Transverse colon (tissue), 4 donors: ENCODE results near the gene ANKRD12. TPM values are rescaled to one million over a fixed set of nuclear protein-coding genes. Genes with fewer than 3 reads are reported as not detected.
"Not testable (repeated sequence)": the region's sequence is repeated elsewhere in the genome, so short reads cannot be mapped to it uniquely, and the experiment has no call there.

Experiments used
- DNase-seq: peaks from one replicate; pipeline ENCODE4 v3.0.0-alpha.2; 2019
- H3K27ac ChIP-seq, 4 donors: fragments of 200-600 bp; sonication (generic); 2 replicates each; pipeline ENCODE4 v1.5.1; 2016 to 2018; ENCODE audit warnings: inconsistent platforms in 4 of 4
- H3K27me3 ChIP-seq: fragments of 200-600 bp; sonication (generic); 2 replicates; pipeline ENCODE4 v1.5.1; 2017; ENCODE audit warnings: inconsistent platforms
- H3K36me3 ChIP-seq, 4 donors: fragments of 200-600 bp; sonication (generic); 2 replicates each; pipeline ENCODE4 v1.5.1; 2017 to 2019; ENCODE audit warnings: inconsistent platforms in 4 of 4
- H3K4me1 ChIP-seq, 4 donors: fragments of 200-600 bp; sonication (generic); 2 replicates each; pipeline ENCODE4 v1.5.1; 2017 to 2020; ENCODE audit warnings: inconsistent platforms in 4 of 4
- H3K4me3 ChIP-seq, 4 donors: fragments of 200-600 bp; sonication (generic); 1 replicate in 1 of 4; 2 replicates in 3 of 4; pipeline versions ENCODE4 v1.5.1 to v1.6.1; 2017 to 2019; ENCODE audit warnings: inconsistent platforms in 4 of 4
- H3K9me3 ChIP-seq, 2 donors: fragments of 200-600 bp; sonication (generic); 2 replicates each; pipeline ENCODE4 v1.5.1; 2017 to 2019; ENCODE audit warnings: inconsistent platforms in 2 of 2
- EP300 ChIP-seq: sonication (generic); formaldehyde crosslinking; IDR thresholded peaks from one replicate; pipeline ENCODE4 v1.6.1; 2017; ENCODE audit warnings: antibody characterized with exemption, low read depth
- POLR2A ChIP-seq: fragments of 450-650 bp; IDR thresholded peaks from one replicate; pipeline ENCODE4 v1.6.1; 2016; ENCODE audit warnings: antibody characterized with exemption, mild to moderate bottlenecking, moderate library complexity
- POLR2AphosphoS5 ChIP-seq, 3 donors: sonication (generic); formaldehyde crosslinking; IDR thresholded peaks; one replicate each; pipeline ENCODE4 v1.6.1; 2016; ENCODE audit warnings: antibody characterized with exemption in 3 of 3
- WGBS, 2 donors: methylation state at CpG; one replicate each; pipeline ENCODE4 v1.1.5; 2018; ENCODE audit warnings: low coverage in 1 of 2; 5-methylcytosine and 5-hydroxymethylcytosine counted together
- in situ Hi-C, 4 donors: fragments of 200-750 bp; cut with MboI; loops; one replicate each; pipeline versions ENCODE4 v1.15.0 to v1.15.1; 2017; ENCODE audit warnings: low sequenced_read_pairs in 3 of 4, low pct_ligation_motif_present in 1 of 4, low pct_unique_long_range_greater_than_20kb in 1 of 4
- intact Hi-C: fragments of 100-400 bp; cut with DNase I; formaldehyde crosslinking; loops from one replicate; pipeline ENCODE4 v1.15.1; 2023; ENCODE audit warnings: low total_unique reads
- total RNA-seq, 4 donors: library from RNA; depleted of rRNA; stranded (reverse); fragments of >200 nt; gene quantifications; one replicate each; pipeline ENCODE4 v1.1.0, GENCODE V29; 2016
- TF ChIP-seq, protein P1 (sequence below), 5 experiments: fragments of 200-600 bp in 3 of 5; fragments of 450-650 bp in 2 of 5; sonication (generic) in 3 of 5; IDR thresholded peaks; 1 replicate in 2 of 5; 2 replicates in 3 of 5; pipeline ENCODE4 v1.5.1; 2016 to 2017; ENCODE audit warnings: antibody characterized with exemption in 5 of 5, inconsistent platforms in 3 of 5, mild to moderate bottlenecking in 2 of 5, moderate library complexity in 1 of 5

ANKRD12 gene
- 10 to 100 TPM; 17.5 to 91.8 (median 59.1) TPM for total RNA-seq

DNA sequence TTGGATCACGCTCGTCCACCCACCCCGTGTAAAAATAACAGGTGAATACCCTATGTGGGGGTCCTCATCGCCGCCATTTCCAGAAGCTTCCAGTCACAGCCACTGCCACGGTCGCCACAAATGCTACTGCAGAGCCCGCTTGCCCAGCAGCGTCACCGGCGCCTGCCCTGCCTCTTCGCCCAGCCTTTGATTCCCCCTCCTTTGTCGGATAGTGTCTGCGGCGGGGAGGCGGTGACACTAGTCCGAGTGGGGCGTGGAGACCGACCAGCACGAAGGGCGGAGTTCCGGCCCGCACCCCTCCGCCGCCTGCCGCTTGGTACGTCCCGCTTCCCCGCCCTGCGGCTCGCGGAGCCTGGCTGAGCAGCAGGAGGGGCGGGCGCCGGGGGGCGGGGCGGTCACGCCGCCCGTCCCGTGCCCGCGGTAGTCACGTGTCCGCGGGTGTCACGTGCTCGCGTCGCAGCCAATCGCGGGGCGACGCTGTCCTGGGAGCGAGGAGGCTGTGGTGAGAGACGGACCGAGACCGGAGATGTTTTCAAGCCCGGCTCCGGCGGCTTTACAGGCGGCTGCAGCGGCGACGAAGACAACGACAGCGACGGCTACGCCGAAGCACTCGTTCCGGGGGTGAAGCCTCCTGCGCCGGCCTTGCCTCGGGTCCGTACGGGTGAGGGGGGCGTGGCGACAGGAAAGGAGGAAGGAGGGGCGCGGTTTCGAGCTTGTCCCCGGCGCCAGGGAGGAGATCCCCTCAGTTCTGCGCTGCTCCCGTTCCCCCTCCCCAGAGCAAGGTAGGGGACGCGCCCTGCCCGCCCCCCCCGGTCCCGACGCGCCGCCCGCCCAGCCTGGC is at the start of gene ANKRD12:
TSS of gene ANKRD12 (plus strand) at position 467 of the 841 bp plus-strand sequence. CDS start 45,652 bp downstream, outside the sequence.
- H3K9me3 ChIP-seq: no peaks in the 10 kb centered on the region
- peak within 1 kb of the TSS; percentile 77 to 92 (median 79) for H3K4me3 ChIP-seq
- peak within 1 kb of the TSS; percentile 95 to 100 (median 99) for H3K27ac ChIP-seq
- 1% methylated on average over 48 of the region's 95 CpGs; no CpG with 5 or more reads in 1 of the 2 donors for WGBS, 2 donors
- peak; percentile 99 for DNase-seq
- peaks cover 11 to 67% (median 40%) of the 10 kb centered on the region in 4 donors for H3K4me1 ChIP-seq
- H3K36me3 ChIP-seq: peaks cover 0 to 10% (median 4%) of the 10 kb centered on the region in 4 donors
- intact Hi-C loops (loop anchor here (5.0 kb wide), 1 partner anchor 429 kb away; the partner anchor contains the start of gene MTCL1), in situ Hi-C loops (no loop called here)
- H3K27me3 ChIP-seq: no peaks in the 10 kb centered on the region
- TF ChIP-seq, protein P1, sequence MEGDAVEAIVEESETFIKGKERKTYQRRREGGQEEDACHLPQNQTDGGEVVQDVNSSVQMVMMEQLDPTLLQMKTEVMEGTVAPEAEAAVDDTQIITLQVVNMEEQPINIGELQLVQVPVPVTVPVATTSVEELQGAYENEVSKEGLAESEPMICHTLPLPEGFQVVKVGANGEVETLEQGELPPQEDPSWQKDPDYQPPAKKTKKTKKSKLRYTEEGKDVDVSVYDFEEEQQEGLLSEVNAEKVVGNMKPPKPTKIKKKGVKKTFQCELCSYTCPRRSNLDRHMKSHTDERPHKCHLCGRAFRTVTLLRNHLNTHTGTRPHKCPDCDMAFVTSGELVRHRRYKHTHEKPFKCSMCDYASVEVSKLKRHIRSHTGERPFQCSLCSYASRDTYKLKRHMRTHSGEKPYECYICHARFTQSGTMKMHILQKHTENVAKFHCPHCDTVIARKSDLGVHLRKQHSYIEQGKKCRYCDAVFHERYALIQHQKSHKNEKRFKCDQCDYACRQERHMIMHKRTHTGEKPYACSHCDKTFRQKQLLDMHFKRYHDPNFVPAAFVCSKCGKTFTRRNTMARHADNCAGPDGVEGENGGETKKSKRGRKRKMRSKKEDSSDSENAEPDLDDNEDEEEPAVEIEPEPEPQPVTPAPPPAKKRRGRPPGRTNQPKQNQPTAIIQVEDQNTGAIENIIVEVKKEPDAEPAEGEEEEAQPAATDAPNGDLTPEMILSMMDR (IDR thresholded peaks at IDR 0.05): no peak
- TF ChIP-seq POLR2AphosphoS5 (IDR thresholded peaks at IDR 0.05) (peak; percentile 85 to 95 (median 92)), POLR2A (peak; percentile 91), EP300 (no peak)

DNA sequence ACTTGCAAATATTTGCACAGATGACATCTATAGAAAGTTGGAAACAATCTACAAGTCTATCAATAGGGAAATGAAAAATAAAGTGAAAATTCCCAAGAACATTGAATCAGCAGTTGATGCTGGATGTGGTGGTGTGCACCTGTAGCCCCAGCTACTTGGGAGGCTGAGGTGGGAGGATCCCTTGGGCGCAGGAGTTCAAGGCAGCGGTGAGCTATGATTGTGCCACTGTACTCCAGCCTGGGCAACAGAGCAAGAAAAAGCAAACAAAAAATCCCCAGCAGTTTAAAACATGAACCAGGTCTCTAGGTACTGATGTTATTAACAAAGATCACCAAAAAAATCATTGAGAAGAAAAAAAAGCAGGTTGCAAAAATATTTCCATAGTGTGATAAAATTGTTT is 49.4 kb upstream of the ANKRD12 start:
- DNase-seq: no peak
- Histone ChIP-seq H3K27me3 (no peaks in the 10 kb centered on the region), H3K36me3 (no peaks in the 10 kb centered on the region), H3K4me1 (peaks cover 0 to 3% (median 0%) of the 10 kb centered on the region in 4 donors), H3K4me3 (no peak overlapping the region), H3K9me3 (no peaks in the 10 kb centered on the region), H3K27ac (no peak overlapping the region)
- TF ChIP-seq, protein P1 (IDR thresholded peaks at IDR 0.05): no peak
- TF ChIP-seq POLR2A (no peak), EP300 (no peak), POLR2AphosphoS5 (IDR thresholded peaks at IDR 0.05) (no peak)
- 82 to 100% methylated on average over 2 of the region's 2 CpGs for WGBS, 2 donors
- in situ Hi-C loops (loop anchor here in 2 of 4 donors (10.0 to 25.0 kb wide), 2 partner anchors 68 to 250 kb away; partner anchors contain the start of gene TWSG1 (in 2 of the 2)), intact Hi-C loops (no loop called here)

DNA sequence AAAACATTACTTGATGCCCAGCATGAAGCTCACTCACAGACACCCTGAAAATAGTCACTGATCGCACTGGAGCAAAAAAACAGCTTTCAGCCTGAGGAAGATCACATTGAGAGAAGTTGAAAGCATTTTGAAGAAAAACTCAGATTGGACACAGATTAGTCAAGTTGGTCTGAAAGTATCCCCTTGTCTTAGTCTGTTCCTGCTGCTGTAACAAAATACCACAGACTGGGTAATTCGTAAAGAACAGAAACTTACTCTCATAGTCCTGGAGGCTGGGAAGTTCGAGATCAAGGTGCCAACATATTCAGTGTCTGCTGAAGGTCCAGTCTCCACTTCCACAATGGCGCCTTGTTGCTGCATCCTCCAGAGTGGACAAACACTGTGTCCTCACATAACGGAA is 48.3 kb upstream of the ANKRD12 start:
- no peak for TF ChIP-seq POLR2A
- TF ChIP-seq POLR2AphosphoS5 (IDR thresholded peaks at IDR 0.05): no peak
- TF ChIP-seq, protein P1 (IDR thresholded peaks at IDR 0.05): no peak
- no peak for TF ChIP-seq EP300
- H3K4me1 ChIP-seq: peaks cover 0 to 10% (median 3%) of the 10 kb centered on the region in 4 donors
- H3K9me3 ChIP-seq: no peaks in the 10 kb centered on the region
- no peaks in the 10 kb centered on the region for H3K36me3 ChIP-seq
- H3K4me3 ChIP-seq: no peak overlapping the region
- in situ Hi-C loops: loop anchor here in 2 of 4 donors (10.0 to 25.0 kb wide), 2 partner anchors 67 to 249 kb away; partner anchors contain the start of gene TWSG1 (in 2 of the 2)
- intact Hi-C loops: no loop called here
- WGBS, 2 donors: 91 to 100% methylated on average over 1 to 5 of the region's 5 CpGs
- no peaks in the 10 kb centered on the region for H3K27me3 ChIP-seq
- no peak for DNase-seq
- H3K27ac ChIP-seq: no peak overlapping the region

DNA sequence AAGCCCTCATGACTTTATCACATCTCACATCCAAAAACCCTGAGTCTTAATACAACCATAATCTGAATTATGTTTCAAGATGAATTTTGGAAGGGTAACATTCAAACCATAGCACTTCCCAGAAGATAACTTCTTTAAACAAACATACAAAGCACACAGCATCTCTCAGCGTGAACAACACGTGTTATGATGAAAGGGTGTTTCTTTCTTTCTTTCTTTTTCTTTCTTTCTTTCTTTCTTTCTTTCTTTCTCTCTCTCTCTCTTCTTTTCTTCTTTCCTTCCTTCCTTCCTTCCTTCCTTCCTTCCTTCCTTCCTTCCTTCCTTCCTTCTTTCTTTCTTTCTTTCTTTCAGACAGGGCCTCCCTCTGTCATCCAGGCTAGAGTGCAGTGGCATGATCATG is 47.9 kb upstream of the ANKRD12 start:
- H3K36me3 ChIP-seq, H3K27me3 ChIP-seq, H3K4me3 ChIP-seq, H3K27ac ChIP-seq, DNase-seq, intact Hi-C loops, H3K9me3 ChIP-seq: not testable (repeated sequence)
- in situ Hi-C loops: loop anchor here in 2 of 4 donors (10.0 to 25.0 kb wide), 2 partner anchors 66 to 249 kb away; partner anchors contain the start of gene TWSG1 (in 2 of the 2)
- H3K4me1 ChIP-seq: peaks cover 0 to 11% (median 3%) of the 10 kb centered on the region in 4 donors
- WGBS, 2 donors: 89 to 95% methylated on average over 2 of the region's 2 CpGs
